OCI-LY1 (cell line): ENCODE results near the gene ACAT2.
"Not testable (repeated sequence)": the region's sequence is repeated elsewhere in the genome, so short reads cannot be mapped to it uniquely, and the experiment has no call there.

Experiments used
- H2AFZ ChIP-seq: fragments of 200-600 bp; sonication (generic), shearing (Covaris generic); 2 replicates; pipeline ENCODE4 v1.6.0; 2014; ENCODE audit warnings: antibody characterized with exemption, mild to moderate bottlenecking, low read length
- H3F3A ChIP-seq: fragments of 200-600 bp; sonication (generic), shearing (Covaris generic); 2 replicates; pipeline ENCODE4 v1.6.0; 2014; ENCODE audit warnings: mild to moderate bottlenecking, antibody characterized with exemption, low read length, moderate library complexity; ENCODE audit not compliant: insufficient read depth
- H3K27ac ChIP-seq: fragments of 200-600 bp; sonication (generic); 2 replicates; pipeline ENCODE4 v1.5.1; 2014; ENCODE audit warnings: low read length, mixed run types, mild to moderate bottlenecking, low read depth; ENCODE audit not compliant: poor library complexity, severe bottlenecking
- H3K27me3 ChIP-seq: fragments of 200-600 bp; sonication (generic); 2 replicates; pipeline ENCODE4 v1.6.0; 2014; ENCODE audit warnings: antibody characterized with exemption, mild to moderate bottlenecking, low read length, moderate library complexity; ENCODE audit not compliant: insufficient read depth
- H3K36me3 ChIP-seq: fragments of 200-600 bp; sonication (generic); 2 replicates; pipeline ENCODE4 v1.6.1; 2014; ENCODE audit warnings: mild to moderate bottlenecking, antibody characterized with exemption, low read length, moderate library complexity, mixed read lengths; ENCODE audit not compliant: insufficient read depth
- H3K4me1 ChIP-seq: fragments of 200-600 bp; sonication (generic); 2 replicates; pipeline ENCODE4 v1.5.1; 2014; ENCODE audit warnings: mild to moderate bottlenecking, low read length, moderate library complexity; ENCODE audit not compliant: insufficient read depth, severe bottlenecking
- H3K4me2 ChIP-seq: fragments of 200-600 bp; sonication (generic), shearing (Covaris generic); 2 replicates; pipeline ENCODE4 v1.6.1; 2014; ENCODE audit warnings: low read length
- H3K4me3 ChIP-seq: fragments of 200-600 bp; sonication (generic); 2 replicates; pipeline ENCODE4 v1.5.1; 2014; ENCODE audit warnings: low read length, low read depth, mild to moderate bottlenecking, mixed read lengths; ENCODE audit not compliant: poor library complexity, severe bottlenecking
- H3K79me2 ChIP-seq: fragments of 200-600 bp; shearing (Covaris generic); 2 replicates; pipeline ENCODE4 v1.6.1; 2016; ENCODE audit warnings: mixed run types, low read length, mixed read lengths; ENCODE audit not compliant: insufficient read depth
- H3K9ac ChIP-seq: fragments of 200-600 bp; sonication (generic), shearing (Covaris generic); 2 replicates; pipeline ENCODE4 v1.6.1; 2014; ENCODE audit warnings: mild to moderate bottlenecking, low read length, mixed read lengths
- H3K9me2 ChIP-seq: fragments of 200-600 bp; sonication (generic), shearing (Covaris generic); 2 replicates; pipeline ENCODE4 v1.6.1; 2014; ENCODE audit warnings: low read depth, mild to moderate bottlenecking, low read length, mixed read lengths
- H3K9me3 ChIP-seq: fragments of 200-600 bp; shearing (Covaris generic); 2 replicates; pipeline ENCODE4 v1.6.1; 2014; ENCODE audit warnings: low read length, mixed read lengths
- H4K20me1 ChIP-seq: fragments of 200-600 bp; sonication (generic), shearing (Covaris generic); 2 replicates; pipeline ENCODE4 v1.6.0; 2016; ENCODE audit warnings: mild to moderate bottlenecking, low read length; ENCODE audit not compliant: insufficient read depth
- EZH2 ChIP-seq: fragments of 200-600 bp; sonication (generic), shearing (Covaris generic); IDR thresholded peaks from 2 replicates; pipeline ENCODE4 v1.8.0; 2017; ENCODE audit warnings: borderline replicate concordance, mixed run types, mild to moderate bottlenecking, antibody characterized with exemption, low read length, moderate library complexity, mixed read lengths
- TF ChIP-seq, protein P1 (sequence below): fragments of 200-600 bp; sonication (generic), shearing (Covaris generic); IDR thresholded peaks from 2 replicates; pipeline ENCODE4 v1.5.1; 2017; ENCODE audit warnings: mild to moderate bottlenecking, antibody characterized with exemption, low read length, moderate library complexity, mixed read lengths

Gene ACAT2

DNA sequence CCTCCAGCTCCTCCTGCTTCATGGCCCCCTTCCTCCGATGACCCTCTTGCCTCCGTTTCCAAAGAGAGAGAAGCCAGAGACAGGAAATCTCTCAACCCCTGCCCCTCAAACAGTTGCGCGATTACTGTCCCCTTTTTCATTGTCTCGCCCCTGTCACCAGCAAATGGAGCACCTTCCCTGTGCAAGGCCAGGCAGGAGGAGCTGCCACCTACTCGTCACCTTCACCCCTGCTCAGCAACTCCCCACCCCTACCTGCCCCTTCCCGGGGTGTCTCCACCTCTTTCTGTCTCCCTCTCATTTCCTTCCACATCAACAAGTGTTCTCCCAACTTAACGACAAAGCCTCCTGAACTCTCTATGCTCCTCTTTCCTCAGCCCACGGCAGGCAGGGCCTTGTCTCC is 51.9 kb downstream of the ACAT2 start:
- Histone ChIP-seq H3K27ac (no peak overlapping the region), H3K4me3 (no peak overlapping the region), H2AFZ (no peak overlapping the region), H3K9ac (no peak overlapping the region), H3K79me2 (no peaks in the 10 kb centered on the region), H4K20me1 (no peaks in the 10 kb centered on the region), H3K27me3 (peaks cover 2% of the 10 kb centered on the region; the same call in 1 of the 2 replicates), H3K9me3 (no peaks in the 10 kb centered on the region), H3K4me1 (no peaks in the 10 kb centered on the region), H3K4me2 (no peak overlapping the region), H3K9me2 (no peaks in the 10 kb centered on the region), H3K36me3 (no peaks in the 10 kb centered on the region), H3F3A (no peaks in the 10 kb centered on the region)
- TF ChIP-seq, protein P1, sequence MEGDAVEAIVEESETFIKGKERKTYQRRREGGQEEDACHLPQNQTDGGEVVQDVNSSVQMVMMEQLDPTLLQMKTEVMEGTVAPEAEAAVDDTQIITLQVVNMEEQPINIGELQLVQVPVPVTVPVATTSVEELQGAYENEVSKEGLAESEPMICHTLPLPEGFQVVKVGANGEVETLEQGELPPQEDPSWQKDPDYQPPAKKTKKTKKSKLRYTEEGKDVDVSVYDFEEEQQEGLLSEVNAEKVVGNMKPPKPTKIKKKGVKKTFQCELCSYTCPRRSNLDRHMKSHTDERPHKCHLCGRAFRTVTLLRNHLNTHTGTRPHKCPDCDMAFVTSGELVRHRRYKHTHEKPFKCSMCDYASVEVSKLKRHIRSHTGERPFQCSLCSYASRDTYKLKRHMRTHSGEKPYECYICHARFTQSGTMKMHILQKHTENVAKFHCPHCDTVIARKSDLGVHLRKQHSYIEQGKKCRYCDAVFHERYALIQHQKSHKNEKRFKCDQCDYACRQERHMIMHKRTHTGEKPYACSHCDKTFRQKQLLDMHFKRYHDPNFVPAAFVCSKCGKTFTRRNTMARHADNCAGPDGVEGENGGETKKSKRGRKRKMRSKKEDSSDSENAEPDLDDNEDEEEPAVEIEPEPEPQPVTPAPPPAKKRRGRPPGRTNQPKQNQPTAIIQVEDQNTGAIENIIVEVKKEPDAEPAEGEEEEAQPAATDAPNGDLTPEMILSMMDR, result no peak
- no peak for TF ChIP-seq EZH2

DNA sequence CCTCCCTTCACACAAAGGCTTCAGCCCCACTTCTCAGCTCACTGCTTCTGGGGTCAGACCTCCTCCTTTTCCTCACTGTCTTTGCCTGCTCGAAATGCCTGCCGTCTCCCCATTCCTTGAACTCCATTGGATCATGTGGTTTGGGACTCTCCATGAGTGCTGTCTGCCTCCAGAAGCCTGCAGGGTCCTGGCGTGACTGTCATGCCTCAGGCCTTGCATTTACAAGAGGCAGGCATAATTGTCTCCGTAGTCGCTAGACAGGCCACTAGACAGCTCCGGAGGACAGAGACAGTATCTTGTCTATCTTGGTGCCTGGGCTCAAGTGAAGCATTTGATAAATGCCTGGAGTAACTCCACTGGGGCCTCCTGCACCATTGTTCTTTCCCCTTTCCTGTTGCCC is 53.6 kb downstream of the ACAT2 start:
- Histone ChIP-seq H3K79me2 (no peaks in the 10 kb centered on the region), H3K27ac (no peak overlapping the region), H3K4me3 (no peak overlapping the region), H3K4me1 (peaks cover 8% of the 10 kb centered on the region), H2AFZ (no peak overlapping the region), H3K4me2 (no peak overlapping the region), H4K20me1 (no peaks in the 10 kb centered on the region), H3K36me3 (no peaks in the 10 kb centered on the region), H3K9me3 (no peaks in the 10 kb centered on the region), H3K9me2 (no peaks in the 10 kb centered on the region), H3K27me3 (peaks cover 4% of the 10 kb centered on the region; the same call in 1 of the 2 replicates), H3F3A (no peaks in the 10 kb centered on the region), H3K9ac (no peak overlapping the region)
- TF ChIP-seq EZH2, result no peak
- TF ChIP-seq, protein P1, result no peak

DNA sequence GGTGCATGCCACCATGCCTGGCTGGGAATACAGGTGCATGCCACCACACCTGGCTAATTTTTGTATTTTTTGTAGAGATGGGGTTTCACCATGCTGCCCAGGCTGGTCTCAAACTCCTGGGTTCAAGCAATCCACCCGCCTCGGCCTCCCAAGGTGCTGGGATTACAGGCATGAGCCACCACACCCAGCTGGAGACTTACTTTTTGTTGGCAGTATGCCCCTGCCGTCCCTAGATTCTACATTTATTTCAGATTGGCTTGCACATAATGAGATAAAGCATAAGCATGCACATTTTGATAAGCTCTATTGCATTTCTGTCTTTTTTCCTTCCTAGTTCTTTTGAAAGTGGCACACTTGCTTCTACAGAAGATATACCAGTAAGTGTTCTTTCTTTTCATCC is 54.9 kb downstream of the ACAT2 start:
- H4K20me1 ChIP-seq, H3K9me2 ChIP-seq, H3F3A ChIP-seq, H3K27ac ChIP-seq, H3K27me3 ChIP-seq, H3K79me2 ChIP-seq, H2AFZ ChIP-seq, H3K9me3 ChIP-seq, H3K9ac ChIP-seq, H3K36me3 ChIP-seq, H3K4me3 ChIP-seq, H3K4me2 ChIP-seq: not testable (repeated sequence)
- peaks cover 12% of the 10 kb centered on the region for H3K4me1 ChIP-seq

DNA sequence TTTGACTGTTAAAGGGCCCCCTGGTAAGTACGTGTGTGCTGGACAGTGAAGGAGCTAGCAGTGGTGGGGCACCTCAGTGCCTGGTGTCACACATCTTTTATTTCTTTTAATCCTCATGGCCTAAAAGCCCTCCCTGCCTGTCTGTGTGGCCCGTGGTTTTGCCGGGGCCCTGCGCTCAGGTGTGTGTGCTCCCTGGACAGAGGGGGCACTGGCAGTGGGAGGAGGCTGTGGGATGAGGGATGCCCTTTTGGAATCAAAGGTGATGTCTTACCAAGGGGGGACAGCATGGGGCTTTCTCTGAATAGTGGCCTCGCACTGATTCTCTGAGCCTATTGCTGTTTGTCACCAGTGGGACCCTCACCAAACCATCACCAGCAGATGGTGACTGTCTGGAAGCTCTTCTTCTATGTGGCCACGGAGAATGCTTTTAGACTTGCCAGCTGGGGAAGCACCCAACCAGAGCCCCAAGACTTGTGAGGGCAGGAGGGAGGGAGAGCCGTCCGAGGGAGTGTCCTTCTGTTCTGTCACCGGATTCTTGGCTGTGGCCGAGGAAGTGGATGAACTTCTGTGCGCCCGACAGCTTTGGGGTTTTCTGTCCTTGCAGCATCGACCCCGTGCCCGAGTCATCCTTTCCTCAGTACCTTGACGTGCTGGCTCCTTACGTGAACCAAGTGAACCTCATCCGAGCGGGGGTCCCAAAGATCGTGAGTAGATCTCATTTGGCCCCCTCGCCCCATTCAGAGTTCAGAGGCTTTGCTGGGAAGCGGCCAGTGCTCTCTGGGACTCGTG is 56.3 kb downstream of the ACAT2 start:
- Histone ChIP-seq H3K79me2 (no peaks in the 10 kb centered on the region), H3K4me1 (peaks cover 12% of the 10 kb centered on the region), H3K27ac (no peak overlapping the region), H3K36me3 (no peaks in the 10 kb centered on the region), H4K20me1 (no peaks in the 10 kb centered on the region), H3K9ac (no peak overlapping the region), H2AFZ (no peak overlapping the region), H3K4me3 (no peak overlapping the region), H3F3A (no peaks in the 10 kb centered on the region), H3K9me3 (no peaks in the 10 kb centered on the region), H3K4me2 (no peak overlapping the region), H3K9me2 (no peaks in the 10 kb centered on the region), H3K27me3 (peaks cover 4% of the 10 kb centered on the region; the same call in 1 of the 2 replicates)
- no peak for TF ChIP-seq EZH2
- TF ChIP-seq, protein P1, result no peak
